Keratinocyte (primary cell): ENCODE data around the gene LSM7. TPM values are rescaled to one million over a fixed set of nuclear protein-coding genes. Genes with fewer than 3 reads are reported as not detected.
A peak's percentile ranks its signal among the peaks of the same experiment; 100 is the strongest.

ENCODE experiments used
- DNase-seq: peaks from one replicate; pipeline ENCODE4 v3.0.0-alpha.2; 2011; ENCODE audit warnings: low read depth, missing footprints, low spot score
- FAIRE-seq: peaks from 2 replicates; lab custom pipeline; 2011; peaks lifted over from hg19 to GRCh38; lab: Jason Lieb, UNC
- H2AFZ ChIP-seq: 2 replicates; pipeline ENCODE4 v1.6.0; 2012; ENCODE audit warnings: low read length, control low read depth, inconsistent platforms; ENCODE audit not compliant: control insufficient read depth
- H3K27ac ChIP-seq: 2 replicates; pipeline ENCODE4 v1.5.1; 2011; ENCODE audit warnings: low read length; ENCODE audit not compliant: control insufficient read depth, insufficient read depth
- H3K27me3 ChIP-seq: 3 replicates; pipeline ENCODE4 v1.6.0; 2011; ENCODE audit warnings: low read length; ENCODE audit not compliant: control insufficient read depth, insufficient read depth; ENCODE audit errors: extremely low read depth
- H3K36me3 ChIP-seq, 2 experiments: 2 replicates in 1 of 2; 3 replicates in 1 of 2; pipeline ENCODE4 v1.5.1; 2011; ENCODE audit warnings: low read length in 2 of 2, mild to moderate bottlenecking in 1 of 2; ENCODE audit not compliant: control insufficient read depth in 2 of 2, insufficient read depth in 2 of 2; ENCODE audit errors: extremely low read depth in 1 of 2
- H3K4me1 ChIP-seq: 3 replicates; pipeline ENCODE4 v1.5.1; 2011; ENCODE audit warnings: low read length; ENCODE audit not compliant: control insufficient read depth, insufficient read depth; ENCODE audit errors: extremely low read depth
- H3K4me2 ChIP-seq: 3 replicates; pipeline ENCODE4 v1.6.0; 2011; ENCODE audit warnings: low read depth, low read length; ENCODE audit not compliant: control insufficient read depth, insufficient read depth; ENCODE audit errors: extremely low read depth
- H3K4me3 ChIP-seq, 3 experiments: fragments of 200-600 bp in 1 of 3; sonication (generic) in 1 of 3; 2 replicates in 2 of 3; 3 replicates in 1 of 3; pipeline ENCODE4 v1.5.1; 2011 to 2016; ENCODE audit warnings: low read length in 3 of 3, mild to moderate bottlenecking in 3 of 3, control low read depth in 2 of 3, inconsistent platforms in 1 of 3, low read depth in 1 of 3, mixed read lengths in 1 of 3, mixed run types in 1 of 3, moderate library complexity in 1 of 3; ENCODE audit not compliant: control insufficient read depth in 2 of 3, insufficient read depth in 2 of 3; ENCODE audit errors: extremely low read depth in 1 of 3
- H3K79me2 ChIP-seq: 2 replicates; pipeline ENCODE4 v1.6.0; 2012; ENCODE audit warnings: low read length; ENCODE audit not compliant: control insufficient read depth, insufficient read depth
- H3K9ac ChIP-seq: 3 replicates; pipeline ENCODE4 v1.6.0; 2011; ENCODE audit warnings: low read length; ENCODE audit not compliant: control insufficient read depth, insufficient read depth; ENCODE audit errors: extremely low read depth
- H3K9me1 ChIP-seq: 3 replicates; pipeline ENCODE4 v1.6.0; 2011; ENCODE audit warnings: low read length; ENCODE audit not compliant: control insufficient read depth, insufficient read depth; ENCODE audit errors: extremely low read depth
- H3K9me3 ChIP-seq: 2 replicates; pipeline ENCODE4 v1.5.1; 2012; ENCODE audit warnings: low read depth, low read length; ENCODE audit not compliant: control insufficient read depth
- H4K20me1 ChIP-seq: 3 replicates; pipeline ENCODE4 v1.6.0; 2011; ENCODE audit warnings: low read length; ENCODE audit not compliant: control insufficient read depth, insufficient read depth; ENCODE audit errors: extremely low read depth
- CTCF ChIP-seq, 3 experiments: IDR thresholded peaks in 1 of 3; conservative IDR thresholded peaks in 1 of 3; optimal IDR thresholded peaks in 1 of 3; 2 replicates in 2 of 3; 3 replicates in 1 of 3; pipeline versions ENCODE3 to v1.5.1; 2011; ENCODE audit warnings: low read length in 3 of 3, mild to moderate bottlenecking in 3 of 3, moderate library complexity in 2 of 3, control low read depth in 1 of 3, inconsistent platforms in 1 of 3; ENCODE audit not compliant: insufficient read depth in 2 of 3; ENCODE audit errors: extremely low read depth in 1 of 3
- EZH2 ChIP-seq: IDR thresholded peaks from one replicate; pipeline ENCODE4 v1.6.1; 2012; ENCODE audit warnings: inconsistent platforms, mild to moderate bottlenecking, low read length, moderate library complexity
- dilution Hi-C: fragments of 300-500 bp; cut with MboI; formaldehyde crosslinking; loops from one replicate; pipeline ENCODE4 v1.7.0; 2020; ENCODE audit warnings: low sequenced_read_pairs; ENCODE audit not compliant: extremely low pct_ligation_motif_present
- polyA plus RNA-seq, 5 experiments: library from polyadenylated mRNA; depleted of rRNA in 3 of 5; stranded (reverse) in 3 of 5; stranded (forward) in 1 of 5; unstranded in 1 of 5; fragments of >200 nt; gene quantifications; 1 replicate in 1 of 5; 2 replicates in 3 of 5; 3 replicates in 1 of 5; pipeline versions ENCODE4 v1.2.1 to v1.2.3, GENCODE V29; 2011 to 2012; ENCODE audit warnings: missing spikeins in 2 of 5, low read depth in 1 of 5, low replicate concordance in 1 of 5

Gene LSM7
- polyA plus RNA-seq, 1 donor (not counting 4 experiments of a cell fraction or from before 2014, with no cell fraction given) = 243 TPM

DNA sequence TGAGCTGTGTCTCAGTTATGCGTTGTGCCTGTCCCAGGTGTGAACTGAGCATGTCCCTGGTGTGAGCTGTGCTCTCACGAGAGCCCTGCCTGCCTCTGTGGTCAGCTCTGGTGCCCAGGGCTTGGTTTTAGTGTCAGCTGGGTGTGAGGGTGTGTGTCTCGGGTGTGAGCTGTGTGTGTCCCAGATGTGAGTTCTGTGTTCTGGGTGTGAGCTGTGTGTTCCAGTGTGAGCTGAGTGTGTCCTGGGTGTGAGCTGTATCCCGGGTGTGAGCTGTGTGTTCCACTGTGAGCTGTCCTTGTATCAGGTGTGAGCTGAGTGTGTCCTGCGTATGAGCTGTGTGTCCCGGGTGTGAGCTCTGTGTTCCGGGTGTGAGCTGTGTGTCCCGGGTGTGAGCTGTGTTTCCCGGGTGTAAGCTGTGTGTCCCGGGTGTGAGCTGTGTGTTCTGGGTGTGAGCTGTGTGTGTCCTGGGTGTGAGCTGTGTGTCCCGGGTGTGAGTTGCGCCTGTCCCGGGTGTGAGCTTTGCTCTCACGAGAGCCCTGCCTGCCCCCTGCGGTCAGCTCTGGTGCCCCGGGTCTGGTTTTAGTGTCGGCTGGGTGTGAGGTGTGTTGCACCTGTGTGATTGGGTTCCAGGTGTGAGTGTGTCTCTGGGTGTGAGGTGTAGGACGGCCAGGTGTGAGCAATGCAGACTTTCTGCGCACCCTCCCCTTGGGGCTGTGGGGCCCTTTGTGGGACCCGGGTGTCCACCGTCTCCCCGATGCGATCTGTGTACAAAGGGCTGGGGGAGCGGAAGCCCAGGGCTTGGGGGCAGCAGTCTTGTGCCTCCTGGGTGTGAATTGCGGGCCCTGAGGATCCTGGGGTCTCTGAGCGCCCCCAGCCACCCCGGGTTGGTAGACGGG lies 39.3 kb downstream of the LSM7 start:
- H3K9ac ChIP-seq = no peak overlapping the region
- H3K4me3 ChIP-seq = no peak overlapping the region
- H3K9me3 ChIP-seq = no peaks in the 10 kb centered on the region
- no peak overlapping the region for H3K27ac ChIP-seq
- no peak overlapping the region for H3K4me2 ChIP-seq
- H2AFZ ChIP-seq = no peak overlapping the region
- H3K27me3 ChIP-seq = peaks cover 62% of the 10 kb centered on the region
- no peaks in the 10 kb centered on the region for H4K20me1 ChIP-seq
- H3K36me3 ChIP-seq = no peaks in the 10 kb centered on the region
- FAIRE-seq = no peak
- no peaks in the 10 kb centered on the region for H3K4me1 ChIP-seq
- TF ChIP-seq EZH2 (peak; percentile 68), CTCF (optimal IDR thresholded peaks at IDR 0.05 in 1 of 3, IDR thresholded peaks at IDR 0.05 in 1 of 3, conservative IDR thresholded peaks at IDR 0.05 in 1 of 3; ENCODE audit: extremely low read depth in 1 of 3, insufficient read depth in 2 of 3, low read length in 3 of 3) (no peak)
- DNase-seq = no peak
- H3K9me1 ChIP-seq = no peaks in the 10 kb centered on the region
- dilution Hi-C loops = no loop called here
- H3K79me2 ChIP-seq = no peaks in the 10 kb centered on the region

GRCh38 chr19:2288338-2288817 lies 40.0 kb downstream of the LSM7 start:
- no peaks in the 10 kb centered on the region for H3K4me1 ChIP-seq
- dilution Hi-C loops = no loop called here
- DNase-seq (no peak), FAIRE-seq (no peak)
- H3K27ac ChIP-seq = no peak overlapping the region
- no peaks in the 10 kb centered on the region for H3K36me3 ChIP-seq
- no peaks in the 10 kb centered on the region for H3K79me2 ChIP-seq
- no peaks in the 10 kb centered on the region for H3K9me3 ChIP-seq
- H2AFZ ChIP-seq = no peak overlapping the region
- no peak overlapping the region for H3K4me3 ChIP-seq
- no peak overlapping the region for H3K9ac ChIP-seq
- no peak overlapping the region for H3K4me2 ChIP-seq
- H3K27me3 ChIP-seq = peaks cover 55% of the 10 kb centered on the region
- H4K20me1 ChIP-seq = no peaks in the 10 kb centered on the region
- H3K9me1 ChIP-seq = no peaks in the 10 kb centered on the region
- TF ChIP-seq CTCF (optimal IDR thresholded peaks at IDR 0.05 in 1 of 3, IDR thresholded peaks at IDR 0.05 in 1 of 3, conservative IDR thresholded peaks at IDR 0.05 in 1 of 3; ENCODE audit: extremely low read depth in 1 of 3, insufficient read depth in 2 of 3, low read length in 3 of 3) = no peak
- TF ChIP-seq EZH2 = no peak
